Stimulated activated naive B cell treated with anti-CD40 and anti-IgM and Interleukin-4, amounts not matched to agents 10 μg/mL and 1 μg/mL and 100 μg/mL, for 72 hours (primary cell): ENCODE measurements around the gene GSE1.
A peak's percentile ranks its signal among the peaks of the same experiment; 100 is the strongest.

Experiments used
- ATAC-seq, 2 donors: fragments of 150-1000 bp; cut with Tn5 transposase; replicated peaks; 2 replicates each; pipeline ENCODE4 v1.10.0; 2021; ENCODE audit warnings: moderate library complexity in 1 of 2
- DNase-seq: peaks from one replicate; pipeline ENCODE4 v3.0.0; 2021
- H3K27ac Mint-ChIP-seq: one replicate; pipeline ENCODE4 v1.8.0; 2022; ENCODE audit warnings: mild to moderate bottlenecking, mixed read lengths
- H3K27me3 Mint-ChIP-seq, 2 donors: one replicate each; pipeline ENCODE4 v1.8.0; 2022; ENCODE audit warnings: mixed read lengths in 2 of 2
- H3K36me3 Mint-ChIP-seq, 2 donors: one replicate each; pipeline ENCODE4 v1.8.0; 2022; ENCODE audit warnings: mixed read lengths in 2 of 2, mild to moderate bottlenecking in 1 of 2
- H3K4me1 Mint-ChIP-seq, 2 donors: one replicate each; pipeline ENCODE4 v1.8.0; 2022; ENCODE audit warnings: mixed read lengths in 2 of 2, mild to moderate bottlenecking in 1 of 2
- H3K4me3 Mint-ChIP-seq, 2 donors: one replicate each; pipeline ENCODE4 v1.8.0; 2022; ENCODE audit warnings: mild to moderate bottlenecking in 2 of 2, mixed read lengths in 2 of 2, moderate library complexity in 1 of 2
- H3K9me3 Mint-ChIP-seq, 2 donors: one replicate each; pipeline ENCODE4 v1.8.0; 2022; ENCODE audit warnings: mixed read lengths in 2 of 2, mild to moderate bottlenecking in 1 of 2

The GSE1 gene

DNA sequence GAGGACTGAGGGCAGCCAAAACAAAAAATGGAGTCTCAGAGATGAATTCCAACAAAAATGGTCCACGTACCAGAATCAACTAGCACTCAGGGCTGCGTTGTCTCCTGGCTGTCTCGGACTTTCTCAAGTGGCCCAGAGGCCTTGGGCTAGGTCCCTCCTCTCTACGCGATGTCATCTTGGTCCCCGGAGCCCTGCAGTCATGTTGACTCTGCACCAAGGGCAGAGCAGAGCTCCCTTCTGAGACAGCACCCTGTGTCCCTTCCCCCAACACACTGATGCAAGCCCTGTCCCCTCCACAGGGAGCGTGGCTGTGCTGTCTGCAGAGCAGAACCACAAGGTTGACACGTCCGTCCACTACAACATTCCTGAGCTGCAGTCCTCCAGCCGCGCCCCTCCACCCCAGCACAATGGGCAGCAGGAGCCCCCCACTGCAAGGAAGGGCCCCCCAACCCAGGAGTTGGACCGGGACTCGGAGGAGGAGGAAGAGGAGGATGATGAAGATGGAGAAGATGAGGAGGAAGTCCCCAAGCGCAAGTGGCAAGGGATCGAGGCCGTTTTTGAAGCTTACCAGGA, 54.8 kb downstream of the GSE1 start:
- H3K27ac Mint-ChIP-seq, result peak overlapping the region; percentile 83
- no peak for DNase-seq

DNA sequence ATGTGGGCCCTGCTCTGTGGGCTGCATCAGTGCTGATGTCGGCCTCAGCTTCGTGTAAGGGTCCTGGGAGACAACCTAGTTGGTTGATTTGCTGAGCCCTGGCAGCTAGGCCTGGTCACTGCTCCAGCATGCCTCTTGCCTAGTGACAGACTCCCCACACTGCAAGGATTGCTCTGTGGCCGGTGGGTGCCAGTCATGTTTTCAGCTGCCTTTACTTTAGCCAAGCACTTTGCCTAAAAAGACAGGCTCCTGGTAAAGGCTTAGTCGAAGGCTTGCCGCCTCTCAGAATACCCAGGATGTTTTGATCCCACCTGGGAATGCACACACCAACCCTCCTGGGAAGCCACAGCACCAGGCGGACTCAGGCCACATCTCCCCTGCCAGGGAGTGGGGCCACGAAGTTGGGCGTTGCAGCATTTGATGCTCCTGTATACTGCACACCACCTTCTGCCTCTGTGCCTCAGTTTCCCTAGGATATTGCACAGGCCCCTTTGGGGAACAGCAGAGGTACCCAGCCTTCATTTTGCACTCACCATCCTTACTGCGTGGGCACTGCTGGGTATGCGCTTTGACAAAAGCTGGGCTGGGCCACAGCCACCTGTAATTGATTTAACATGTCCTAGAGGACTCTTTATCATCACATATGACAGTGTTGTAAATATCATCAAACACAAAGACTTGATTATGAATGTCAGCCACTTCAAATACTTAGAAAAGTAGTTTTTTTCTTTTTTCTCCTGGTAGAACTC, 55.7 kb downstream of the GSE1 start:
- Mint-ChIP-seq H3K4me1 (no peaks in the 10 kb centered on the region), H3K27ac (no peak overlapping the region), H3K27me3 (no peaks in the 10 kb centered on the region), H3K9me3 (no peaks in the 10 kb centered on the region), H3K36me3 (peaks cover 32 to 63% of the 10 kb centered on the region in 2 donors), H3K4me3 (no peak overlapping the region)
- no peak for DNase-seq
- ATAC-seq, result no peak

More for the DNA sequence above, 54.8 kb downstream of the GSE1 start:
- no peaks in the 10 kb centered on the region for H3K27me3 Mint-ChIP-seq
- no peak overlapping the region for H3K4me3 Mint-ChIP-seq
- H3K4me1 Mint-ChIP-seq, result no peaks in the 10 kb centered on the region
- no peak for ATAC-seq
- H3K9me3 Mint-ChIP-seq, result no peaks in the 10 kb centered on the region
- H3K36me3 Mint-ChIP-seq, result peaks cover 33 to 70% of the 10 kb centered on the region in 2 donors

DNA sequence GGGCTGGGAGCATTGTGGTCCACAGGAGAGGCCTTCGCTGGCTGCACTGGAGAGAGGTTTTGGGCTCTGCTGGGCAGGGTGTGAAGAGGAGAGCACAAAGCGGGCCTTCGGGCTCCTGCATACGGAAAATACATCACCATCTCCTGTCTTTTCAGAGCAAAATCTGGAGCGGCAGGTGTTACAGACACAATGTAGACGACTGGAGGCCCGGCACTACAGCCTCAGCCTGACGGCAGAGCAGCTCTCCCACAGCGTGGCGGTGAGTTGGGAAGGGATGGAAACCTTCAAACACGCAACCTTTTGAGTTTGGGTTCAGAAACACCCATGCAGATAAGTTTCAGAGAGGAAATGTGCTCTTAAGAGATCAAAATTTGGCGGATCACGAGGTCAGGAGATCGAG, 57.7 kb downstream of the GSE1 start:
- DNase-seq (no peak), ATAC-seq (no peak)
- peaks cover 36 to 63% of the 10 kb centered on the region in 2 donors for H3K36me3 Mint-ChIP-seq
- H3K27ac Mint-ChIP-seq, result peak overlapping the region; percentile 21
- H3K4me3 Mint-ChIP-seq, result no peak overlapping the region
- H3K4me1 Mint-ChIP-seq, result peaks cover 0 to 2% of the 10 kb centered on the region in 2 donors
- H3K27me3 Mint-ChIP-seq, result no peaks in the 10 kb centered on the region
- no peaks in the 10 kb centered on the region for H3K9me3 Mint-ChIP-seq

DNA sequence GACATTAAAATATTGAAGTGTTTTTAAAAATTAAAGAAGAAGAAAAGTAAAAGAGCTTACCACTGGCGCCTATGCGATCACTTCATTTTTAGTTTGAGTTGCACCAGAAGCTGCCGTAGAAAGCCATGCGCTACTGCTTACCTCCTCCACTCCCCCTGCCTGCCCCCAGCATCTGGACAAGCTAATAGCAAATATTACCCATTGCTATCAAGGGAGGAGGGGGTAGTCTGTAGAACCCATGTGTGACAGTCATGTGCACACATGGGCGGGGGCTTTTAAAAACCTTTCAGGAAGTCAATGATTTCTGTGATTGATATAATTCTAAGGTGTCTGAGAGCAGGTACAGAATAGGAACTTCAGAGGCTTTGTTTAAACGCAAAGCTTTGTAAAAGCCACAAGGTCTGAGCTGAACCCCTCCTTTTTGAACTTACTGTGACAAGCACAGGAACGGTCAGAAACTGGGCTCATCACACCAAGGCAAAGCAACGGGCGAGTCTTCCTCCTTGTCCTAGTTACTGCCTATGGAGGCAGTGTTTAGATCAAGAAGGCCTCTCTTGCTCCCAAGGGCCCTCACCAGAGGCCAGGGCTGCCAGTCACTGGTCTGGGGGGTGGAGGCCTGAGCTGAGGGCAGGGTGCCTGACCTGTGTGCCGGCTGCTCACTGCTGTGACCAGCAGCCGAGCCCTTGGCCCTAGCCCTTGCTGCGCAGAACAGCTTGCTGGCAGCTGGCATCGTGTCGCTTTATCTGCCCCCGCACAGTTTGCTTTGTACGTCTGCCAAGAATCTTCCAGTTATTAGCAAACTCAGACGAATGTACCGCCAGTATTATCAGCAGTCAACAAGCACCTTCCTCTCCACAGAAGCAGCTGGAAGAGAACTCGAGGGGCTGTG, 60.7 kb downstream of the GSE1 start:
- H3K36me3 Mint-ChIP-seq, result peaks cover 24 to 42% of the 10 kb centered on the region in 2 donors
- DNase-seq, result no peak
- H3K9me3 Mint-ChIP-seq, result no peaks in the 10 kb centered on the region
- ATAC-seq, result no peak
- no peaks in the 10 kb centered on the region for H3K27me3 Mint-ChIP-seq
- H3K27ac Mint-ChIP-seq, result no peak overlapping the region
- peaks cover 0 to 2% of the 10 kb centered on the region in 2 donors for H3K4me1 Mint-ChIP-seq
- no peak overlapping the region for H3K4me3 Mint-ChIP-seq

DNA sequence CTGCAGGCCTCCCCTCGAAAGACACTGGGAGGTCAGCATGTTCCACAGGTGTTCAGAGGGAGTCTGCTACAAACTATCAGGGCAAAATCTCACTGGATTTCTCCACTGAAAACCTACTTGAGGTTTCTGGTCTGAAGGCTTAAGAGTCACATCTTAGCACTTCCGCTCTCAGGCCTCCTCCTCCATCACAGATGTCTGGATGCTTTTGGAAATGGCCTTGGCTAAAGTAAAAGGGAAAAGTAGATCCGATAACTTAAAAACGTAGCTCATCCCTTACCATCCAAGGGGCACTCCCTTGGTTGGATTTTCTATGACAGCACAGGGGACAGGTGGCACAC, 61.3 kb downstream of the GSE1 start:
- Mint-ChIP-seq H3K4me3 (no peak overlapping the region), H3K36me3 (peaks cover 22 to 40% of the 10 kb centered on the region in 2 donors), H3K9me3 (no peaks in the 10 kb centered on the region), H3K27me3 (no peaks in the 10 kb centered on the region), H3K27ac (no peak overlapping the region), H3K4me1 (peaks cover 0 to 2% of the 10 kb centered on the region in 2 donors)
- no peak for ATAC-seq
- DNase-seq, result no peak

DNA sequence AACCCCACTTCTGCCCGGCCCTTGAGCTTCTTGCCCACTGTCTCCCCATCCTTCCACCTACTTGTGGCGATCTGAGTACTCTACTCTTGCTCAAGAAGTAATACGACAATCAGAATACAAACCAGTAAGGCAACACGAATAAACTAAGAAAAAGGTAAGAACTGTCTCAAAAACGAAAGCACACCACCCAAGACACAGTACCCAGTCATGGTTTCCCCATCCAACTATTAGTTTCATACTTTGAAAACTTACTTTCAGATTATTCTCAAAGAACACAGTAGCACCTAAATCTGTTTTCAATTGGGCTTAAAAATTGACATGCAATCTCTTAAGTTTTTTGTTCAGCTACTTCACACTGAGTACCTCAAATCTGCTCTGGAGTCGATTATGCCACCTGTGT, 61.7 kb downstream of the GSE1 start:
- ATAC-seq (no peak), DNase-seq (no peak)
- H3K27ac Mint-ChIP-seq, result no peak overlapping the region
- no peaks in the 10 kb centered on the region for H3K27me3 Mint-ChIP-seq
- H3K4me1 Mint-ChIP-seq, result peaks cover under 1 to 4% of the 10 kb centered on the region in 2 donors
- H3K4me3 Mint-ChIP-seq, result no peak overlapping the region
- peaks cover 18 to 39% of the 10 kb centered on the region in 2 donors for H3K36me3 Mint-ChIP-seq
- H3K9me3 Mint-ChIP-seq, result no peaks in the 10 kb centered on the region

DNA sequence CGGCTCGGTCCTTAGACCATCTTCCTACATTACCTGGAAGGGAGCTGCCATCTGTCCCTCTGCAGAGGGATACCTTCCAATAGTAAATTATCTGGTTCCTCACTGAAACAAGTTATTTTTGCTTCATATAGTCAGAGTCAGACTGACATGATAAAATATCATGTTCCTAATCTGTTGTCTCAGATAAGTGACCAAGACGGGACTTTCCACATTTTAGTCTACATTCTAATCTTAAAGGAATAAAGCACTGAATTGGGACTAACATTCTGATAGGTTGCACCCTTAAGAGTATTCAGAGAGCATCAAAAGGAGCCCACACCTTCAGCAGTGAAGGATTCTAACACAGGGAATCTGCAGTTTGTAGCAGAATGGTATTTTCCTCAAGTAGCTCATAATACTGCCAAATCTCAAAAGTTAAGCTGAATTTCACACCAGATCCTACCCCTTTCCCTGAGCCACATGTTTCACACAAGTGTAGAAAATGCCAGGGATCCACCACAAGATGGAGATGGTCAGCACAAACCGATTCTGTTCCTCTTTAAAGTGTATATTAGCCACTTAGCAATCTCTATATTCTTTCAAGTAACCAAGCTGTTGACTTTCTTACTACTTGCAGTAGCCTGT, 62.2 kb downstream of the GSE1 start:
- ATAC-seq (peak in 1 of 2 donors; percentile 33), DNase-seq (no peak)
- H3K4me3 Mint-ChIP-seq, result no peak overlapping the region
- no peaks in the 10 kb centered on the region for H3K9me3 Mint-ChIP-seq
- peaks cover 16 to 39% of the 10 kb centered on the region in 2 donors for H3K36me3 Mint-ChIP-seq
- no peaks in the 10 kb centered on the region for H3K27me3 Mint-ChIP-seq
- no peak overlapping the region for H3K27ac Mint-ChIP-seq
- H3K4me1 Mint-ChIP-seq, result peaks cover 6 to 8% of the 10 kb centered on the region in 2 donors

DNA sequence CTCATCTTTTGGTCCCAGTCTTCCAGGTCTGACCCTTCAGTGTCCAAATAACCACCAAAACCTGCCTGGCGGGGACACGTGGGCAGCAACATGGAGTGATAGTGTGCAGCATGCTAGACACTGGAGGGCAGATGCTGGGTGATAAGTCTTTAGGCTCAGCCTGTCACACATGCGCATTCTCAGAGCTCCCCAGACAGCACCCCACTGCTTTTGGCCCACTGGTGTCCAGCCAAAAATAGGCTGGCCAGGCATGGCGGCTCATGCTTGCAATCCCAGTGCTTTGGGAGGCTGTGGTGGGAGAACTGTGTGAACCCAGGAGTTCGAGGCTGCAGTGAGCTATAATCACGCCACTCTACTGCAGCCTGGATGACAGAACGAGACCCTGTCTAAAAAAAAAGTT, 63.3 kb downstream of the GSE1 start:
- Mint-ChIP-seq H3K4me1 (peaks cover 13% of the 10 kb centered on the region in 2 donors), H3K27ac (no peak overlapping the region), H3K27me3 (no peaks in the 10 kb centered on the region), H3K36me3 (peaks cover 13 to 41% of the 10 kb centered on the region in 2 donors), H3K4me3 (no peak overlapping the region), H3K9me3 (no peaks in the 10 kb centered on the region)
- ATAC-seq (no peak), DNase-seq (no peak)

DNA sequence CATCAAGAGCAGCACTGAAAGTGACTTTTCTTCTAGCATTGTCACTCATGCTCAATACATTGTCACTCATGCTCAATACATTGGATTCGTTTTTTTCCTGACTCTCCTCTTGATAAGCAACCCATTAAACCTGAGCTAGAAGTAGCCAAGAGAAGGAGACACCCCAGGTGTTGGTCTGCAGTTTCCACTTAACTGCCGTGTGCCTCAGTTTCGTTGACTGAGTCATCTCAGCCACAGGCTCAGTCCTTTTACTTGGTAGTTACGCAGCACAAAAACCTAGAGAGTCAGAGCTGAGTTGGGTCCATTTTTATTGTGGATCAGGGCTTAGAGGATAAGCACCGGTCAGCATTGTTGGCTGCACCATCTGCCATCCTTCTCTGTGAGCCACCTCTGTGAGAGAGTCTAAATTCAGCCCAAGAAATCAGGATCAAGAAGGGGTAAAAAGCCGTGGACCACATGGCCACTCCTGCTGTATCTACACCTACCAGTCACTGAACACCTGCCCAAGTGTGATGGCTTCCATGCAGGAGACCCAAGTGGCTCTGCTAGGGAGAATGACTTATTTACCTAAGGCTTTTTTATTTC, 64.4 kb downstream of the GSE1 start:
- Mint-ChIP-seq H3K9me3 (no peaks in the 10 kb centered on the region), H3K27ac (no peak overlapping the region), H3K27me3 (no peaks in the 10 kb centered on the region), H3K36me3 (peaks cover 13 to 36% of the 10 kb centered on the region in 2 donors), H3K4me1 (peaks cover 13% of the 10 kb centered on the region in 2 donors), H3K4me3 (no peak overlapping the region)
- DNase-seq, result no peak
- ATAC-seq, result no peak

DNA sequence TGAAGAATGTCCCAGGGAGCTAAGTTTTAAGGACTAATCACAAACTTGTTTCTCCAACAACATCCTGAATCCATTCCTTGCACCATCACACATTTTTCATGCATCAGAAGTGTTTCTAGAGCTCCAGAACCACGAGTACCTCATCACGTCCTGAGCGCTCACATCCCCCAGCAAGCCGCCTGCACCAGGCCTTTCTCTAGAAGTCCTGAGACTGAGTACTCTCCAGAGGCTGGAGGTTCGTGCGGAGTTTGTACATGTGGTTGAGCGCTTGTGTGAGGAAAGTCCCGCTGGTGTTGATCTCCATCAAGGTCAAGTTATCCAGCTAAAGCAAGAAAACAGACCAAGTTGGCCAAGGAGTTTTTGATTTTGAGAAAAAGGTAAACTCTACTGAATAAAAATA, 64.9 kb downstream of the GSE1 start:
- Mint-ChIP-seq H3K9me3 (no peaks in the 10 kb centered on the region), H3K27me3 (no peaks in the 10 kb centered on the region), H3K27ac (no peak overlapping the region), H3K36me3 (peaks cover 13 to 35% of the 10 kb centered on the region in 2 donors), H3K4me1 (peaks cover 13% of the 10 kb centered on the region in 2 donors), H3K4me3 (no peak overlapping the region)
- no peak for DNase-seq
- no peak for ATAC-seq

DNA sequence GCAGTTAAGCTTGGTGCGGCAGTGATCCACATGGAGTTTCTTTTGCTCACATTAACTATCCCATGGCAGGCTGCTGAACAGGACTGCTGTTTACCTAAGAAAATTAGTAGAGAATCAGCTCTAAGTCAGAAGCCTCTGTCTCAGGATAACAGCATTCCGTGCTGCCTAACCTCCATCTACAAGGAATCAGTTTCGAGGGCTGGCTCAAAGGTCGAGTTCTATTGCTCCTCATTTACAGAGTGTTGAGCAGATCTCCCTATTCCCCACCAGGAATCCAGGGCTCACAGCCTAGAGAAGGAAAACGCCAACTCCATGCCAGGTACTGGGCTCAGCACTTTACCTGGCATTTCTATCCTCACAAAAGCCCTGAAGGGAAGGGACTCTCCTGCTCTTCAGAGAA, 65.7 kb downstream of the GSE1 start:
- Mint-ChIP-seq H3K9me3 (no peaks in the 10 kb centered on the region), H3K4me3 (no peak overlapping the region), H3K4me1 (peaks cover 13% of the 10 kb centered on the region in 2 donors), H3K27me3 (no peaks in the 10 kb centered on the region), H3K27ac (no peak overlapping the region), H3K36me3 (peaks cover 11 to 41% of the 10 kb centered on the region in 2 donors)
- ATAC-seq (no peak), DNase-seq (no peak)

DNA sequence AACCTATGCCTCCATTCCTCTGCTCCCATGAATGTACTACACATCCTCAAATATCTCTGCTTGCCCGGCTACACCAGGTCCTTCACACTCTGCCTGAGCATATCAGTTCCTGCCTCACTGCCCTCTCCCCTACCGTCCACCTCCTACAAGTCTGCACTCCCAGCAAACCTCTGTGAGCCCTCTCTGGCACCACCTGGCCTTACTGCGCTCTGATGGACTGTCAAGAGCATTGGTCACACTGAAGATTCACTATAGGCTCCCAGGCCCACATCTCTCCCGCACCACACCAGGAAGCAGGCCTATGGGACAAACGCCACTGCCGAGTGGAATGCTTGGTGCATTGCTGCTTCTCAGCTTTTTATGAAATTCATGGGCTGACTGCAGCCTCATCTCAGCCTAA, 66.7 kb downstream of the GSE1 start:
- Mint-ChIP-seq H3K9me3 (no peaks in the 10 kb centered on the region), H3K4me1 (peaks cover 11 to 13% of the 10 kb centered on the region in 2 donors), H3K27ac (peak overlapping the region; percentile 6), H3K4me3 (no peak overlapping the region), H3K27me3 (no peaks in the 10 kb centered on the region), H3K36me3 (peaks cover 7 to 37% of the 10 kb centered on the region in 2 donors)
- DNase-seq, result no peak
- ATAC-seq, result no peak

DNA sequence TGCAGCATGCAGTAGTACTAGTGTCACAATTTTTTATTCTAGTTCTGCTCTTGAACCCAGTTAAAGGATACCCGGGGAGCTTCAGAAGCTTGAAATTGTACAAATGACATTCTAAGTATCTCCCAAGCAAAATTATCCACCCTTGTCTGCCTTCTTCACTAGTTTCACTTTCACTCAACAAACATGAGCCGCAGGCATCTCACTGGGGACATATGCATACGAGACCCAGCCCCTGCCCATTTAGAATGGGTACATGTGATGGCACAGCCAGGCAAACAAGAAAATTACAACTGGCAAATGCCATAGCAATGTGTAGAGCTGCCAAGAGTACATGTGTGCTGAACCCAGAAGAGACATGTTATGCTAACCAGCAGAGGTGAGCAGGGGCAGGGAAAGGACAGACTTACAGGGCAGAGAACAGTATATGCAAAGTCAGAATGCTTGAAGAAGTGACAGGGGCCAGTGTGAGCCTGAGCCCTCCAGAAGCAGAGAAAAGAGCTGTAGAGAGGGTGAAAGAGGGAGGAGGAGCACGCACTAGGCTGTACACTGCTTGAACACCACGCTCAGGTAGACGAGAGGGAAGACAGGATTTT, 67.3 kb downstream of the GSE1 start:
- peak overlapping the region in 1 of 2 donors; percentile 31 for H3K4me3 Mint-ChIP-seq
- no peaks in the 10 kb centered on the region for H3K9me3 Mint-ChIP-seq
- H3K27me3 Mint-ChIP-seq, result no peaks in the 10 kb centered on the region
- no peak overlapping the region for H3K27ac Mint-ChIP-seq
- peak in 1 of 2 donors; percentile 67 for ATAC-seq
- peaks cover 3 to 32% of the 10 kb centered on the region in 2 donors for H3K36me3 Mint-ChIP-seq
- H3K4me1 Mint-ChIP-seq, result peaks cover 11 to 13% of the 10 kb centered on the region in 2 donors
- DNase-seq, result no peak
